Left lung (tissue), 10 donors: ENCODE results near the gene EPX. TPM values are rescaled to one million over a fixed set of nuclear protein-coding genes. Genes with fewer than 3 reads are reported as not detected.

Source experiments
- ATAC-seq: fragments of 200-7000 bp; cut with Tn5 transposase; one replicate; pipeline ENCODE4 v1.9.1; 2020; ENCODE audit warnings: moderate library complexity
- DNase-seq, 4 donors: peaks; one replicate each; pipeline ENCODE4 v3.0.0-alpha.2; 2013 to 2020
- H3K27ac ChIP-seq, 2 donors: fragments of 200-600 bp; sonication (generic) in 1 of 2; one replicate each; pipeline versions ENCODE4 v1.5.0 to v1.8.0; 2020 to 2021
- H3K27me3 ChIP-seq, 2 donors: fragments of 200-600 bp; sonication (generic) in 1 of 2; one replicate each; pipeline versions ENCODE4 v1.5.0 to v1.8.0; 2020 to 2021
- H3K36me3 ChIP-seq, 2 donors: fragments of 200-600 bp; sonication (generic) in 1 of 2; one replicate each; pipeline versions ENCODE4 v1.5.0 to v1.8.0; 2020 to 2021
- H3K4me1 ChIP-seq, 2 donors: fragments of 200-600 bp; one replicate each; pipeline ENCODE4 v1.8.0; 2021
- H3K4me3 ChIP-seq, 2 donors: fragments of 200-600 bp; sonication (generic) in 1 of 2; one replicate each; pipeline versions ENCODE4 v1.5.0 to v1.8.0; 2020 to 2021; ENCODE audit warnings: mild to moderate bottlenecking in 1 of 2
- H3K9me3 ChIP-seq, 2 donors: fragments of 200-600 bp; sonication (generic) in 1 of 2; one replicate each; pipeline versions ENCODE4 v1.5.0 to v1.8.0; 2020 to 2021
- intact Hi-C, 2 donors: fragments of 100-400 bp; cut with DNase I; formaldehyde crosslinking; loops; one replicate each; pipeline versions ENCODE4 v1.11.2 to v1.14.2; 2022
- polyA plus RNA-seq, 6 donors: library from polyadenylated mRNA; unstranded; fragments of 120-200 nt; gene quantifications; one replicate each; pipeline ENCODE4 v1.2.1, GENCODE V29; 2013; ENCODE audit not compliant: insufficient read length in 6 of 6
- total RNA-seq, 2 donors: library from RNA; stranded (reverse); fragmentation: NEBNext Ultra II Directional; extraction: Animal tissue kit (Norgen Biotek cat#: 25700); gene quantifications; one replicate each; pipeline ENCODE4 v1.2.1, GENCODE V29; 2021
- TF ChIP-seq, protein P1 (sequence below), 2 donors: fragments of 200-600 bp; sonication (generic) in 1 of 2; IDR thresholded peaks; one replicate each; pipeline versions ENCODE4 v1.5.0 to v1.8.0; 2021; ENCODE audit warnings: antibody characterized with exemption in 2 of 2
- donor health status: DM: no; HTN: yes; CAD: no.
- donor health status: DM: no; HTN: no; CAD: no.

EPX gene
- total and polyA plus RNA-seq, 8 donors, result 0.63 to 1.2 (median 0.90) TPM; not detected in 2

DNA sequence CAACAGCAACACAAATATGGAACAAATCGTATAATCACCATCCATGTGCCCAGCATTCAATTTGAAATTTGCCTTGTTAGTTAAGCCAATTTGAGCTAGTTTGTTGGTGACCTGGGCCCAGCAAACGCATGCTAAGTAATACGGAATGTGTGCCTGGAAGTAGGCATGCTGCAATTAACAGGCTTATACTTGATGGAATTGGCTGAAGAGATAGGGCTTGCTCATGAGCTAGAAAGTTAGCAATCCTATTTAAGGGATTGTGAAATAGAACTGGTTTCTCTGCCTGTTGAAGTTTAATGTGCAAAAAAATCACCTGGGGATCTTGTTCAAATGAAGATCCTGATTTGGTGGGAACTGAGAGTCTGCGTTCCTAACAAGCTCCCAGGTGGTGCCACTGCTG, 37.4 kb downstream of the EPX start:
- ATAC-seq, result no peak
- H3K4me3 ChIP-seq, result no peak overlapping the region
- intact Hi-C loops, result no loop called here
- H3K9me3 ChIP-seq, result no peaks in the 10 kb centered on the region
- peaks cover 0 to 27% of the 10 kb centered on the region in 2 donors for H3K27me3 ChIP-seq
- H3K36me3 ChIP-seq, result no peaks in the 10 kb centered on the region
- H3K27ac ChIP-seq, result no peak overlapping the region
- H3K4me1 ChIP-seq, result peaks cover 0 to 6% of the 10 kb centered on the region in 2 donors
- TF ChIP-seq, protein P1, sequence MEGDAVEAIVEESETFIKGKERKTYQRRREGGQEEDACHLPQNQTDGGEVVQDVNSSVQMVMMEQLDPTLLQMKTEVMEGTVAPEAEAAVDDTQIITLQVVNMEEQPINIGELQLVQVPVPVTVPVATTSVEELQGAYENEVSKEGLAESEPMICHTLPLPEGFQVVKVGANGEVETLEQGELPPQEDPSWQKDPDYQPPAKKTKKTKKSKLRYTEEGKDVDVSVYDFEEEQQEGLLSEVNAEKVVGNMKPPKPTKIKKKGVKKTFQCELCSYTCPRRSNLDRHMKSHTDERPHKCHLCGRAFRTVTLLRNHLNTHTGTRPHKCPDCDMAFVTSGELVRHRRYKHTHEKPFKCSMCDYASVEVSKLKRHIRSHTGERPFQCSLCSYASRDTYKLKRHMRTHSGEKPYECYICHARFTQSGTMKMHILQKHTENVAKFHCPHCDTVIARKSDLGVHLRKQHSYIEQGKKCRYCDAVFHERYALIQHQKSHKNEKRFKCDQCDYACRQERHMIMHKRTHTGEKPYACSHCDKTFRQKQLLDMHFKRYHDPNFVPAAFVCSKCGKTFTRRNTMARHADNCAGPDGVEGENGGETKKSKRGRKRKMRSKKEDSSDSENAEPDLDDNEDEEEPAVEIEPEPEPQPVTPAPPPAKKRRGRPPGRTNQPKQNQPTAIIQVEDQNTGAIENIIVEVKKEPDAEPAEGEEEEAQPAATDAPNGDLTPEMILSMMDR (IDR thresholded peaks at IDR 0.05), result no peak
- DNase-seq, result no peak

DNA sequence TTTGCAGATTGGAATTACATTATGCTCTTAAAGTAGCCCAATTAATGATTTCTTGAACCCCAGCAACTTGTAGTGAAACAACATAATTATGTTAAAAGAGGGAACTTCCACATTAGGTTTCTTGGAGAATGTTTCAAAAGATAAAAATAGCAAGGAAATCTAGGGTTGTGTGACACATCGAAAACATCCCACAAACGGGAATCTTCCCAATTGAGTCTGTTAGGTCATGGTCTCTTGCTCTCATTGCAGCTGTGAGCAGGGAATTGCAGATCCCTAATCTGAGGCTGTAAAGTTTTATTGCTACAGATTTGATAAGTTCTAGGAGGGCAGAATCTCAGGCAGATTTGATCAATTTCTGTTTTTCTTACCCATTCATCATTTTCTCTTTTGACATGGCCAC, 39.1 kb downstream of the EPX start:
- intact Hi-C loops, result no loop called here

GRCh38 chr17:58232707-58233156, 40.2 kb downstream of the EPX start:
- no peak overlapping the region for H3K4me3 ChIP-seq
- TF ChIP-seq, protein P1 (IDR thresholded peaks at IDR 0.05), result no peak
- ATAC-seq, result peak; percentile 87
- no peak overlapping the region for H3K27ac ChIP-seq
- H3K36me3 ChIP-seq, result no peaks in the 10 kb centered on the region
- H3K9me3 ChIP-seq, result no peaks in the 10 kb centered on the region
- intact Hi-C loops, result no loop called here
- peak in 1 of 4 donors; percentile 61 for DNase-seq
- peaks cover 4 to 43% of the 10 kb centered on the region in 2 donors for H3K27me3 ChIP-seq
- peaks cover 0 to 6% of the 10 kb centered on the region in 2 donors for H3K4me1 ChIP-seq

More for the DNA sequence above, 39.1 kb downstream of the EPX start:
- H3K27me3 ChIP-seq, result peaks cover 4 to 41% of the 10 kb centered on the region in 2 donors
- TF ChIP-seq, protein P1 (IDR thresholded peaks at IDR 0.05), result no peak
- no peak for DNase-seq
- no peaks in the 10 kb centered on the region for H3K9me3 ChIP-seq
- no peak for ATAC-seq
- H3K4me3 ChIP-seq, result no peak overlapping the region
- no peaks in the 10 kb centered on the region for H3K36me3 ChIP-seq
- no peak overlapping the region for H3K27ac ChIP-seq
- peaks cover 0 to 6% of the 10 kb centered on the region in 2 donors for H3K4me1 ChIP-seq

GRCh38 chr17:58233543-58233942, 41.0 kb downstream of the EPX start:
- Histone ChIP-seq H3K9me3 (no peaks in the 10 kb centered on the region), H3K27ac (no peak overlapping the region), H3K4me3 (no peak overlapping the region), H3K4me1 (peaks cover 0 to 6% of the 10 kb centered on the region in 2 donors), H3K27me3 (peaks cover 4 to 45% of the 10 kb centered on the region in 2 donors), H3K36me3 (no peaks in the 10 kb centered on the region)
- DNase-seq (no peak), ATAC-seq (peak; percentile 69)
- TF ChIP-seq, protein P1 (IDR thresholded peaks at IDR 0.05), result no peak
- intact Hi-C loops, result no loop called here

DNA sequence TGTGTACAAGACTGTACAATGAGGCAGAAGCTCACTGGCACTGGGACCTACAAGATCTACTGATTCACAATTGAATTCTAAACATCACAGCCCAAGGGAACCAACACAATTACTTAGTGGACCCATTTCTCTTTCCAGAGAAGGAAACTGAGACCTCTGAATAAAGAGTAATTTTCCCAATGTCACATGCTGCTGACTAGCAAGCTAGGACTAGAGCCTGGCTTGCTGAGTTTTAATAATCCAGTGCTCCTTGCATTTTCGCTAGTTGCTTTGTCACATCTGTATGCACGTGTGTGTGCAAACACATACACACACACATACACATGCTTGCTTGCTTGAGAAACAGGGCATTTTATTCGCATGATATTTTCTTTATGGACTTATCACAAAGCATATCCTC, 42.0 kb downstream of the EPX start:
- intact Hi-C loops, result no loop called here
- no peaks in the 10 kb centered on the region for H3K36me3 ChIP-seq
- no peaks in the 10 kb centered on the region for H3K9me3 ChIP-seq
- H3K27ac ChIP-seq, result no peak overlapping the region
- H3K4me1 ChIP-seq, result peaks cover 0 to 6% of the 10 kb centered on the region in 2 donors
- no peak overlapping the region for H3K4me3 ChIP-seq
- H3K27me3 ChIP-seq, result peaks cover 4 to 50% of the 10 kb centered on the region in 2 donors
- no peak for DNase-seq
- TF ChIP-seq, protein P1 (IDR thresholded peaks at IDR 0.05), result no peak
- ATAC-seq, result no peak
